CD4-positive, alpha-beta T cell treated with Interleukin-6 at 100 ng/mL for 8 hours (primary cell): ENCODE data around the gene CCDC85B.
"Not testable (repeated sequence)": the region's sequence is repeated elsewhere in the genome, so short reads cannot be mapped to it uniquely, and the experiment has no call there.

Source experiments
- DNase-seq: peaks from one replicate; pipeline ENCODE4 v3.0.0-alpha.2; 2020; ENCODE audit warnings: mixed read lengths, low spot score

The CCDC85B gene

DNA sequence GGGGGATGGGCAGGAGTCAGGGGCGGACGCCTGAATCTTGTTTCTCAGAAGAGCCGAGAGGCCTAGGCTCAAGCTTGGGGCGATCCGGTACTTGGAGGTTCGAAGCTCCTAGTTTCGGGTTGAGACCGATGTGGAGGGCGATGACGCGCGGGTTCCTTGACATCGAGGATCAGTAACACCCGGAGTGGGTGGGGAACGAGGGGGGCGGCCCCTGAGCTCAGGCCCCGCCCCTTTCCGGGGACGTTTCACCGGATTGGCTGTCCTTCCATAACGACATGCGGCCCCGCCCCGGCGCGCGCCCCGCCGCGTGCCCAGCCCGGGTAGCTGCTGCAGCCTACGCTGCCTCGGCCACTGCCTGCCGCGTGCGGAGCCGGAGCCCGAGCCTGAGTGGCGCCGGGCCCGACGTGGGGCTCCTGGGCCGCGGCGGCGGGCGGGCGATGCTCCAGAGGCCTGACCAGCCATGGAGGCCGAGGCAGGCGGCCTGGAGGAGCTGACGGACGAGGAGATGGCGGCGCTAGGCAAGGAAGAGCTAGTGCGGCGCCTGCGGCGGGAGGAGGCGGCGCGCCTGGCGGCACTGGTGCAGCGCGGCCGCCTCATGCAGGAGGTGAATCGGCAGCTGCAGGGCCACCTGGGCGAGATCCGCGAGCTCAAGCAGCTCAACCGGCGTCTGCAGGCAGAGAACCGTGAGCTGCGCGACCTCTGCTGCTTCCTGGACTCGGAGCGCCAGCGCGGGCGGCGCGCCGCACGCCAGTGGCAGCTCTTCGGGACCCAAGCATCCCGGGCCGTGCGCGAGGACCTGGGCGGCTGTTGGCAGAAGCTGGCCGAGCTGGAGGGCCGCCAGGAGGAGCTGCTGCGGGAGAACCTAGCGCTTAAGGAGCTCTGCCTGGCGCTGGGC lies at the start of gene CCDC85B:
Gene CCDC85B (plus strand): TSS at position 350 of the 895 bp plus-strand sequence. CDS start 111 bp downstream, at position 461.
- DNase-seq = peak; percentile 98

DNA sequence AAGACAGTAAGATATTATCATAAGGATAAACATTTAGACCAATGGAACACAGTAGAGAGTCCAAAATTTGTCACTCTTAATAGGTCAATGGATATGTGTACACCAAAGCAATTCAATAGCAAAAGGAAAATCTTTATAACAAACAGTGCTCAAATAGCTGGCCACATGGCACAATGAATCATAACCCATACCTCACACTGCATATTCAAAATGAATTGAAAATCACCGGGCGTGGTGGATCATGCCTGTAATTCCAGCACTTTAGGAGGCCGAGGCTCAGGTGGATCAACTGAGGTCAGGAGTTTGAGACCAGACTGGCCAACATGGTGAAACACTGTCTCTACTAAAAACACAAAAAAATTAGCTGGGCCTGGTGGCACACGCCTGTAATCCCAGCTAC lies 48.3 kb upstream of the CCDC85B start:
- DNase-seq = no peak

DNA sequence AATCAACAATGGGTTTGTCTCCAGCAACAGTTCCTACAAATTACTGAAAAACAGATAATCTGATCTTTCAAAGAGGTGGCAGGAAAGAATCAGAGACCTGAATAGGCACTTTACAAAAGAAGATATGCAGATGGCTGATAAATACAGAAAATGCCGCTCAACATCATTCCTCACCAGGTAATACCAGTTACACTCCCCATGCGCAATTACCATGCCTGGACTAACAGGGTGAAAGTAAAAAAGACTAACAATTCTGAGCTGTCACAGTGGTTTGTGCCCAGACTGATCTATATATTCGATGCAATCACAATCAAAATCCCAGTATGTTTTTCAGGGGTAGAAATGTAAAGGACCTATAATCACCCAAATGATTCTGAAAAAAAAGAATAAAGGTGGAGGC lies 46.7 kb upstream of the CCDC85B start:
- no peak for DNase-seq

DNA sequence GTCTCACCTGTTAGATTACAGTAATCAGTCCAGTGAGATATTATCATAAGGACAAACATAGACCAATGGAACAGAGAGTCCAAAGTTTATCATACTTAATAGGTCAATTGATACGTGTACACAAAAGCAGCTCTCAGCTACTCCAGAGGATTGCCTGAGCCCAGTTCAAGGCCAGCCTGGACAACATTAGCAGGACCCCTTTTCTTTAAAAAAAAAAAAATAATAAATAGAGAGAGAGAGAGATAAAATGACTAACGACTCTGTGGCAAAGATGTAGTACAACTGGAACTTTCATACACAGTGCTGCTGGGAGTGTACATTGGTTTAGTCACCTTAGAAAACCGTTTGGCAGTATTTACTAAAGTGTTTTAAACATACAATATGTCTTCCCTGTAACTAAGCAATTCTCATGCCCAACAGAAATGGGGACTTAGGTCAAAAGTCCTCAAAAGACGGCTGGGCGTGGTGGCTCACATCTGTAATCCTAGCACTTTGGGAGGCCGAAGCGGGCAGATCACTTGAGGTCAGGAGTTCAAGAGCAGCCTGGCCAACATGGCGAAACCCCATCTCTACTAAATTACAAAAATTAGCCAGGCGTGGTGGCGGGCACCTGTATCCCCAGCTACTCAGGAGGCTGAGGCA lies 46.1 kb upstream of the CCDC85B start:
- no peak for DNase-seq

DNA sequence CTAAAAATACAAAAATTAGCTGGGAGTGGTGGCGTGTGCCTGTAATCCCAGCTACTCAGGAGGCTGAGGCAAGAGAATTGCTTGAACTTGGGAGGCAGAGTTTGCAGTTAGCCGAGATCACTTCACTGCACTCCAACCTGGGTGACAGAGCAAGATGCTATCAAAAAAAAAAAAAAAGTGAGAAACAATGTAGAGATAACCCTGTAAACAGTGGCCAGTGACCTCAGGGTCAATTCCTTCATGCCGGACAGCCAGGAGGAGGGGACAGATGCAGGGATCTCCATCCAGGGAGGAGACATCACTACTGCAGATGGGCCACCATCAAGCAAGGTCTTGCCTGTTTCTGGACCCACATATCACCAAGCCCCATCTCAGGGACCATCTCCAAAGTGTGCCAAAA lies 42.7 kb upstream of the CCDC85B start:
- DNase-seq = no peak

DNA sequence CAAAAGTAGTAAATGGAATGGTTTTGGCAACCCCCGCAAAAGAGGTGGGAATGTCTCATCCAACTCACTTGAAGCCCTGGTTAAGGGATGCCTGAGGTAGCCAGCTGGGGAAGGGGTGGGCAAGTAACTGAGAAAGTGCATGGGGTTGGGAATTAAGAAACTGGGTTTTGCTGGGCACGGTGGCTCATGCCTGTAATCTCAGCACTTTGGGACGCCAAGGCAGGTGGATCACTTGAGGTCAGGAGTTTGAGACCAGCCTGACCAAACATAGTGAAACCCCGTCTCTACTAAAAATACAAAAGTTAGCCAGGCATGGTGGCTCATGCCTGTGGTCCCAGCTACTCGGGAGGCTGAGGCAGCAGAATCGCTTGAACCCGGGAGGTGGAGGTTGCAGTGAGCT lies 41.8 kb upstream of the CCDC85B start:
- DNase-seq = not testable (repeated sequence)

DNA sequence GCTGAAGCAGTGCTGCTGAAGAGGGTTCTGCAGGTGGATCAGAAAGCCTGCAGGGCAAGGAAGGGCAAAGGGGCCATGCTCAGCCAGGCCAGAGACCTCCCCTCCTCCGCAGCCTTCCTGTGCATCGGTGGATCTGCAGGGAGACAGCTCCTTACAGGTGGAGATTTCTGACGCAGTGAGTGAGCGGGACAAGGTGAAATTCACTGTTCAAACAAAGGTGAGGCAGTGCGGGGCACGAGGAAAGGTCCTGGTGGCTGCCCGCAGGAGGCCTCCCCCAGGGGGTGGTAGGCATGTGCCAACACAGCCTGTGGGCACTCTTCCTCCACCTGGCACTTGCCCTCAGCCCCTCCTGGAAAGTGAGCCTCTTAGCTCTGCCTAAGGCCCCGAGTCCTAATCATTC lies 41.1 kb upstream of the CCDC85B start:
- no peak for DNase-seq

DNA sequence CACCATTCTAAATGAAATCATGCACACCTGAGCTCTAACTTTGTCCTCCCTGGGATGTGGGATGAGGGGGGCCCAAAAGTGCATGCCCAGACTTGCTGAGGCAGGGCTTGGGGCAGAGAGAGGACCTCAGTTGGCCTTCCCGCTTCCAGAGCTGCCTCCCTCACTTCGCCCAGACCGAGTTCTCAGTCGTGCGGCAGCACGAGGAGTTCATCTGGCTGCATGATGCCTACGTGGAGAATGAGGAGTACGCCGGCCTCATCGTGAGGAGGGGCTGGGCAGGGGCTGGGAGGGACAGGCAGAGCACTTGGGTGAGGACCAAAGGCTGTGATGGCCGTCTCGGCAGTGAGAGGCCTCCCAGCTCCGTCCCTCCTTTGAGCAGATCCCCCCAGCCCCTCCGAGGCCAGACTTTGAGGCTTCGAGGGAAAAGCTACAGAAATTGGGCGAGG lies 40.7 kb upstream of the CCDC85B start:
- no peak for DNase-seq

DNA sequence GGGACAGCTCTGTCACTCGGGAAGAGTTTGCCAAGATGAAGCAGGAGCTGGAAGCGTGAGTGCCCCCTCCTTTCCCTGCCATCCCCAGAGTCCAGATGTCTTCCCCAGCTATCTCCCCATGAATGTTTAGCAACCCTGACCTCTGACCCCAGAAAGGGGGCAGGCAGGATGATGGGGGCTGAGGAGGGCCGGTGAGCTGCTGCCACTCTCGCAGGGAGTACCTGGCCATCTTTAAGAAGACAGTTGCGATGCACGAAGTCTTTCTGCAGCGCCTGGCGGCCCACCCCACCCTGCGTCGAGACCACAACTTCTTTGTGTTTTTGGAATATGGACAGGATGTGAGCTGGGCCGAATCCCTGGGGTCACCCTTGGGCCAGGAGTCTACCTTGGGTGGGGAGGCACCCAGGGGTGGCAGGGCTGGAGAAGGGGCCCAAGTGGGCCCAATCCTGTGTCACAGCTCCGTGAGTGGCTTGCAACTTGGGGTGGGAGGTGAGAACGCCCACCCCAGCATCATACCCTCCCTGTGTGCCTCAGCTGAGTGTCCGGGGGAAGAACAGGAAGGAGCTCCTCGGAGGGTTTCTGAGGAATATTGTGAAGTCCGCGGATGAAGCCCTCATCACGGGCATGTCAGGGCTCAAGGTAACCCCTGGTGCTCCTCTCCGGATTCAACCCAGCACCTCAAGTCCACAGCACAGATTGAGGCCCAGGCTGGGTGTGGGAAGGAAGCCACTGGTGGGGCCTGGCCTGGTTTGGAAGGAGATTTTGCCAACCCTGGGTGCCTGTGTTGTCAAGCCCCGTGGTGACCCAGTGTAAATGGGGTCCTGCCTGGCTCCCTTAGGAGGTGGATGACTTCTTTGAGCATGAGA lies 40.0 kb upstream of the CCDC85B start:
- no peak for DNase-seq

DNA sequence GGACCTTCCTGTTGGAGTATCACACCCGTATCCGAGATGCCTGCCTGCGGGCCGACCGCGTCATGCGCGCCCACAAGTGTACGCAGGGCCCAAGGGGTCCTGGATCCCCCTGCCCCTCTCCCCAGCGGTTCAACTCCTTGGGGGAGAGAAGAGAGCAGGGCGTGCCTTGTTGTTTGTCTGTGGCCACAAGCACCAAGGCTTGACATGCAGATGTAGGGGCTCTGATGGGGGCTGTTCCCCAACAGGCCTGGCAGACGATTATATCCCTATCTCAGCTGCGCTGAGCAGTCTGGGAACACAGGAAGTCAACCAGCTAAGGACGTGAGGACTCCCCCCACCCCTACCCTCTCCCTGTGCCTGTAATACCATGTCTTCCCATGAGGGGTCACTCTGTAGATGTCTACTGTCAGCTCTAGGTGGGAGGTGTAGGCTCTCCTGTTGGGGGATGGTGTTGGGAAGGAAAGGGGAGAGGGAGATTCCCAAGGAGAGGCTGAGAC lies 39.3 kb upstream of the CCDC85B start:
- DNase-seq = no peak

DNA sequence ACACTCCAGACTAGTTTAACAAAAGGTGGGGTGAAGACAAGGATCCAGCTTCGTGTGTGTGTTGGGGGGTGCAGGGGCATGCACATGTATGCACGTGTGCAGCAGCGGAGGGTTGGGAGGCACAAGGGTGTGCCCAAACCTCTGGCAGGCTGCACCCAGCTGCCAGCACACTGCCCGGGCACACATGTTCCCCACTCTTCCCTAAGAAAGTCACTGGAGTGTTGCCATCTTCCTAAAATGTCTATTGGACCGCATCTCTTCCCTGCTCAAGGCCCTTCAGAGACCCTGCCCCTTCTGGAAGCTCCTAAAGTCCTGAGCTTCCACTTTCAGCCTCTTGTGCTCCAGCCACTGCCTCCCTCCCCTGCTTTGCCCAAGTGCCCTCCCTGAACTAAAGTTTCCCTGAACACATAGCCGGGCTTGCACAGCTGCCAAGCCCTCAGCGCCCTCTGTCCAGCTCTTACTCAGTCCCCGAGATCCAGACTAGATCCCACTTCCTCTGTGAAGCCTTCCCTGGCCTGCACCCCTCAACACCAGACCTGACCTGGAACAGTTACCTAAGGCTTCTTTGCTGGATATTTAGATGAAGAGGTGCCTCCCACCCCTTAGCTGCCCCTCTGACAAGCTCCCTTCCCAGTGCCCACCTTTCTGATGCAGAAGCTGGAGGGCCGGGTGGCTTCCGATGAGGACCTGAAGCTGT lies 38.5 kb upstream of the CCDC85B start:
- no peak for DNase-seq

DNA sequence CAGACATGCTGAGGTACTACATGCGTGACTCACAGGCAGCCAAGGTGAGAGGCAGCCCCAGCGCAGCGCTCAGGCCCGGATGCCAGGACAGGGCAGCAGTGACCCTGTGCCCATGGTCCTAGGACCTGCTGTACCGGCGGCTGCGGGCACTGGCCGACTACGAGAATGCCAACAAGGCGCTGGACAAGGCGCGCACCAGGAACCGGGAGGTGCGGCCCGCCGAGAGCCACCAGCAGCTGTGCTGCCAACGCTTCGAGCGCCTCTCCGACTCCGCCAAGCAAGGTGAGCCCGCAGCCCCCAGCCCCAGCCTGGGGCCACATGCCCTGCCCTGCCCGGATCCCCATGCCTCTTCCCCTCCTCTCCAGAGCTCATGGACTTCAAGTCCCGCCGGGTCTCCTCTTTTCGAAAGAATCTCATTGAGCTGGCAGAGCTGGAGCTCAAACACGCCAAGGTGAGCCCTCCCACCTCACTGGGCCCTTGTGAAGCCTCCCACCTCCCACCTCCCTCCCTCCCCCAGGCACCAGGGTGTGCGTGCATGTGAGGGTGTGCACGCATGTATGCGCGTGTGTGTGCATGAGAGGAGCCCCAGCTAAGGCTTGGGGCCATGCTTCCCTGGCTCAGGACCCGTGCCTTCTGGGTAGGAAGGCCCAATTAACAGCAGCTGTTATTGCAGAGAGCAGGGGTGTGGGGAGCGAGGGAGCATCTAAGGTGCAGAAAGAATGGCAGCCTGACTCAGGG lies 37.8 kb upstream of the CCDC85B start:
- DNase-seq = peak; percentile 1

DNA sequence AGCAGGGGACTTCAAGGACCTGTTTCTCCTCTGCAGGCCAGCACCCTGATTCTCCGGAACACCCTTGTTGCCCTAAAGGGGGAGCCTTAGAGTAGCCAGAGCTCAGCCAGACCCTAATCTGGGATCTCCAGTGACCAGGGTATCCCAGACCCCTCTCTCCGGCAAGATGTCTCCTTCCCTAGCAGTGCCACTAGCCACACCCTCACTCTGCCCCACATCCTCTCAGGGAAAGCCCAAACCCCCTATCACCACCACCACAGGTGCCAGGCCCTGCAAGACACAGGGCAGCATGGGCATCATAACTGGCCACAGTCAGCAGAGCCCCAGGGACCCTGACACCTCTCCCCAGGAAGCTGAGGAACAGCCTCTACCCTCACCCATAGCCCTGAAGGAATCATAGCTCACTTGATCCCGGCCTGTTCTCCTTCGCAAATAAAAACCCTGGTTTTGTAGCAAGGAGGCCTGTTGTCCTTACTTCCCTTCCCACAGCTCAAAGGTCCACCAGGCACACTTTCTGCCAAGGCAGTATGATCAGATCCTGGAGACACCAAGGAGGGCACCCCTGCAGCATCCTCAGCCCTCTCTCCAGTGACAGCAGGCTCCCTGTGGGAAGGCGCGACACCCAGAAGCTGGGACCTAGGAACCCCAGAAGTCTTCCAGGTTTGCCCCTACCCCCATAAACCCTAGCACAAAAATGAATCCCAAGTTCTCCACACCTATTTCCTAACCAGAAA lies 37.1 kb upstream of the CCDC85B start:
- no peak for DNase-seq

DNA sequence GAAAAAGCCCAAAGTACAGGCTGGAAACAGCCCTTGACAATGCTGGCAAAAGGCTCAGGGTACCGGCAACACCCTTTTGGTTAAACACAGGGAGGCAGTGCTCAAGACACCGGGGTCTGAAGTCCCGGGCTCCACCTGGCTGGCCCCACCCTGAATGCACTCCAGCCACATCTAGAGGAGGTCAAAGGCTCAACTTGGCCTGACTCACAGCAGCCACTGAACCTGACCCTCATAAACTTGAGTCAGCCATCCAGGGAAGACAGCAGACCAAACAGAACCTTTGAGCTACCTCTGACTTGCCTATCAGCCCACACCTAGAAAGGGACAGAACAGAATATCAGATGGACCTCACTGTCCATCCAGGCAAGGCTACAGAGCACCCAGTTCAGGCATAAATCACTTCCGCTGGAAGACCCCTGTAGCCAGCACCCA lies 36.3 kb upstream of the CCDC85B start:
- DNase-seq = no peak

DNA sequence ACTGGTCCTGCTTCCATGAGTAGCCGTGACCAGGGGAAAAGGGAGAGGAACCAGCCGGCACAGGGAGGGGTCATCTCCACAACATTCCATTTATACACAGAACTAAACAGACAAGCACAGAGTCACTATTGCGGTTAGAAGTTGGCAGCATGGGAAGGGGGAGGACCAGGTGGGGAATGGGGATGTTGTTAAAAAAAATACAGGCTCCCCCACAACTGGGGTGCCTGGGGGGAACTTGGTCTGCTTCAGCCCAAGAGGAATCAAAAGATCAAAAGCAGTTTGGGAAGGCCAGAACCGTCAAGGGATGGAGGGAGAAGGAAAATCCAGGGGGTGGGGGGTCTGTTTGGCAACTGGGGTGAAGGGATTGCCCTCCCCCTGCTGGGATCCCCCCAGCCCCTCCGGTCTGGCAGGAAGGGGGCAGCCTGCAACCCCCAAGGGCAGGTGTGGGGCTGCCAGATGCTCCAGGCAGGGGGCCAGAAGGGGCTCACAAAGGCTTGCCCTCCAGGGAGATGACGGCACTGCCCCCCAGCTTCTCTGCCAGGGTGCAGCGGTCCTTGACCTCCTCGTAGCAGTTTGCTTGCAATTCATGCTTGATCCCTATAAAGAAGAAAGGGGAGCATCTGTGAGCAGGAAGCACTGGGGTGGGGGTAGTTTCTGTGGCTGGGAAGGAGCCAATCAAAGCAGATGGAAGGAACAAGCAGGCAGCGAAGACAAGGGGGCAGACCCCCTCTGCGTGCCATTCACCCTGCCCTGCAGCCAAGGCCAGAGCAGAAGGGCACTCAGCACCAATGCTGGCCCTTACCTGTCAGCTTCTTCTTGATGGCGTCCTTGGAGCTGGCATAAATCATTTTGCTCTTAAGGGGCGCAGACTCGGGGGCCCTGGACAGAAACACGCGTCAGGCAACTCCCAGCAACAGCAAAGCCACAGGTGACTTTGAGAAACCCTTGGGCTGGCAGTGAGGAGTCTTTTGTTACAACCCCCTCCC lies 35.3 kb upstream of the CCDC85B start:
- DNase-seq = peak; percentile 0

DNA sequence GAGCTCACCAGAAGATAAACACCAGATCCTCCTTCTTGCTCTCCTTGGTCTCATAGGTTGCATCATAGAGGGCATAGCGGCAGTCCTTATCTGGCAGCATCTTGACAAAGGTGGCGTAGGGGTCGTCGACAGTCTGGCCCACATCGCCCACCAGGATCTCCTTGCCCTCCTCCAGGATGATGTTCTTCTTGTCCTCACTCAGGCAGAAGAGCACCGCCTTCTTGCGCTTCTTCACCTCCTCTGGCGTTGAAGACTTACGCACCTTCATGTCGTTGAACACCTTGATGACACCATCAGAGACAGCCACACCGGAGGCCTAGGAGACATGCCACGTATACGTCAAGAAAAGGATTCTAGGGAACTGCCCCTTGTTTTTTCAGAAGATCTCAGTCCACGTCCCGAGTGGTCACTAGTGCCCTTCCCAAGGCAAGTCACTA lies 34.5 kb upstream of the CCDC85B start:
- no peak for DNase-seq

DNA sequence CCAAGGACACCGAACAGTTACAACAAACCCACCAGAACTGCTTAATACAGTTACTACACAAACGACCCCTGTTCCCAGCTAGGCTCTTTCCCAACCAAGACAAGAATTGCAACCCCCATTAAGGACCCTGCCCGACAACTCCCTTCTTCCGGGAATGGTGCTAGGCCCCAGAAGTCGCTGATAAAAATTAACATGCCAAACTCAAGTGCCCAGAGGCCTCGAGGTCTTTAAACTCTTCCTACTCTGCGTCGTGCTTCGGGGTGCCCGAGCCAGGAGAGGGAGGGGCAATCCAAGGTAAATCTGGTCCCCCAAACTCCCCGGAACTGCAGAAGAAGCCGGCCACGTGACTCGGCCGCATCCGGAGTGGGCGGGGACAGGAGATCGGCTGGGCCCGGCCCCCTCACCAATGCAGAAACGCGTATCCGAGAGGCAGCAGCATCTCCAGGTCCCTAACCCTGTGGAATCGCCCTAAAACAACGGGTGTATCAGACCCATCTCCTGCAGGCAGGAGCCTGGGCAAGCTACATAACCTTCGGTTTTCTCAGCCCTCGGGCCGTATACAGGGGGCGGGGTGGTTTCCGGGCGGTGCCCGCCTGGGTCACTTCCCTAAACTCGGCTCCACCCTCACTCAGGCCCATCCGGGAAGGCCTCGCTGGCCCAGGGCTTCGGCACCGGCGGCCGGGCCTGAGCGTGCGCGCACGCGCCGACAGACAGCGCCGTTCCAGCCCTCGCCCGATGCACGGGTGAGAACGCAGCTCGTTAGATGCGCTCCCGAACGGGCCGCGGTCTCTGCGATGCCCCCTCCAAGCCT lies 33.6 kb upstream of the CCDC85B start:
- peak; percentile 85 for DNase-seq

DNA sequence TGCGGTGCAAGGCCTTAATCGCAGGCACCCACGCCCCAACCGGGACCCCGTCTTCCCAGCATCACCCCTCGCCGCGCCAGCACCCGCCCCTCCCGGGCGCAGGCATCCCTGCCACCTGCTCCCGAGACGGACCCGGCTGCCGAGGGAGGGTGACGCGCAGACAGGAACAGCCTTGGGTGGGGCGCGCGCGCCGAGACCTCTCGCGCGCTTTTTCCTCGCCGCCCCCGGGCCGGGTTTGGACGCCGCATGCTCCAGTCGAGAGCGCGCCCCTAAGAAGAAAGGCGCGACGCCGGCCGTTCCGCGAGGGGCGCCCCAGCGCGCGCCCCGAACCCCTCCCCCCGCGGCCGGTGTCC lies 33.0 kb upstream of the CCDC85B start:
- DNase-seq = peak; percentile 45
